Measurements from ENCODE around the gene PPIE. TPM values are rescaled to one million over a fixed set of nuclear protein-coding genes. Genes with fewer than 3 reads are reported as not detected.
A peak's percentile ranks its signal among the peaks of the same experiment; 100 is the strongest.

PPIE gene
- total and polyA plus RNA-seq, 2 of the 13 experiments (the other 11 are each of a cell fraction or from before 2014, with no cell fraction given) = 15.3 to 26.3 TPM

DNA sequence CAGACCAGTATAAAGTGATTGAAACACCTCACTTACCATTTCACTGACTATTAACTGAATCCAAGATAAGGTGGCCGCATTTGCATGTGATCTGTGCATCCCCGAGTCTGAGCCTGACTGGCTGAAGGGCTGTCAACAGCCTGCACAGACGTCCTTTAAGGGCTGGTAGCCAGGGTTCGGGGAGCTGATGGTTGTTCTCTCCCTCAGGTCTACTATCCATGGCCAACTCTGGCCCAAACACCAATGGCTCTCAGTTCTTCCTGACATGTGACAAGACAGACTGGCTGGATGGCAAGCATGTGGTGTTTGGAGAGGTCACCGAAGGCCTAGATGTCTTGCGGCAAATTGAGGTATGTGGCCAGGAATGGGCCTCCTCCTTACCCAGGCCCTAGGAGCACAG is 14.0 kb downstream of the PPIE start:
- intact Hi-C loops (cut with micrococcal nuclease; ENCODE audit: unreplicated experiment) = no loop called here
- BruUV-seq (replicated peaks) = no TSS peak
- in situ Hi-C loops (cut with HindIII; ENCODE audit: extremely low pct_ligation_motif_present, low pct_unique_long_range_greater_than_20kb) = no loop called here
- no peak overlapping the region for H3K27ac ChIP-seq (ENCODE audit: extremely low read length, insufficient read depth, low read length)
- CTCF ChIA-PET (ENCODE audit: low intra/inter-chr PET ratio, low total read pairs) = no interaction called here
- H4K20me1 ChIP-seq (ENCODE audit: insufficient read depth, low read length) = no peaks in the 10 kb centered on the region
- no peak for TF ChIP-seq XRCC5 (optimal IDR thresholded peaks at IDR 0.05; ENCODE audit: low read length)
- TF ChIP-seq, protein P1, sequence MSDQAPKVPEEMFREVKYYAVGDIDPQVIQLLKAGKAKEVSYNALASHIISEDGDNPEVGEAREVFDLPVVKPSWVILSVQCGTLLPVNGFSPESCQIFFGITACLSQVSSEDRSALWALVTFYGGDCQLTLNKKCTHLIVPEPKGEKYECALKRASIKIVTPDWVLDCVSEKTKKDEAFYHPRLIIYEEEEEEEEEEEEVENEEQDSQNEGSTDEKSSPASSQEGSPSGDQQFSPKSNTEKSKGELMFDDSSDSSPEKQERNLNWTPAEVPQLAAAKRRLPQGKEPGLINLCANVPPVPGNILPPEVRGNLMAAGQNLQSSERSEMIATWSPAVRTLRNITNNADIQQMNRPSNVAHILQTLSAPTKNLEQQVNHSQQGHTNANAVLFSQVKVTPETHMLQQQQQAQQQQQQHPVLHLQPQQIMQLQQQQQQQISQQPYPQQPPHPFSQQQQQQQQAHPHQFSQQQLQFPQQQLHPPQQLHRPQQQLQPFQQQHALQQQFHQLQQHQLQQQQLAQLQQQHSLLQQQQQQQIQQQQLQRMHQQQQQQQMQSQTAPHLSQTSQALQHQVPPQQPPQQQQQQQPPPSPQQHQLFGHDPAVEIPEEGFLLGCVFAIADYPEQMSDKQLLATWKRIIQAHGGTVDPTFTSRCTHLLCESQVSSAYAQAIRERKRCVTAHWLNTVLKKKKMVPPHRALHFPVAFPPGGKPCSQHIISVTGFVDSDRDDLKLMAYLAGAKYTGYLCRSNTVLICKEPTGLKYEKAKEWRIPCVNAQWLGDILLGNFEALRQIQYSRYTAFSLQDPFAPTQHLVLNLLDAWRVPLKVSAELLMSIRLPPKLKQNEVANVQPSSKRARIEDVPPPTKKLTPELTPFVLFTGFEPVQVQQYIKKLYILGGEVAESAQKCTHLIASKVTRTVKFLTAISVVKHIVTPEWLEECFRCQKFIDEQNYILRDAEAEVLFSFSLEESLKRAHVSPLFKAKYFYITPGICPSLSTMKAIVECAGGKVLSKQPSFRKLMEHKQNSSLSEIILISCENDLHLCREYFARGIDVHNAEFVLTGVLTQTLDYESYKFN (CRISPR knock-in tag; conservative IDR thresholded peaks at IDR 0.05) = no peak
- TF ChIP-seq, protein P2, sequence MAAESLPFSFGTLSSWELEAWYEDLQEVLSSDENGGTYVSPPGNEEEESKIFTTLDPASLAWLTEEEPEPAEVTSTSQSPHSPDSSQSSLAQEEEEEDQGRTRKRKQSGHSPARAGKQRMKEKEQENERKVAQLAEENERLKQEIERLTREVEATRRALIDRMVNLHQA (CRISPR knock-in tag; IDR thresholded peaks at IDR 0.05) = no peak
- TF ChIP-seq ZNF619 (CRISPR knock-in tag; IDR thresholded peaks at IDR 0.05) = no peak
- no peak for TF ChIP-seq ZNF367 (CRISPR knock-in tag; IDR thresholded peaks at IDR 0.05; ENCODE audit: borderline replicate concordance)
- TF ChIP-seq SMAD9 (CRISPR knock-in tag; IDR thresholded peaks at IDR 0.05) = no peak
- peak; percentile 46; the same call in 1 of the 2 replicates for TF ChIP-seq MNT (IDR thresholded peaks at IDR 0.05)
- 68% methylated on average over 6 of the region's 6 CpGs for WGBS (ENCODE audit: low lambda C conversion rate)
- ATAC-seq (no peak), DNase-seq (ENCODE audit: low spot score) (no peak), FAIRE-seq (no peak)
- H3K27me3 ChIP-seq (ENCODE audit: control insufficient read depth in 1 of 2, insufficient read depth in 2 of 2, low read length in 2 of 2) = no peaks in the 10 kb centered on the region
- H3K4me1 ChIP-seq (ENCODE audit: insufficient read depth, low read length) = no peaks in the 10 kb centered on the region
- H3K9ac ChIP-seq (ENCODE audit: insufficient read depth, low read depth, low read length) = no peak overlapping the region
- no peak overlapping the region for H3K4me2 ChIP-seq (ENCODE audit: low read depth, low read length)
- H3K4me3 ChIP-seq (replicated peaks in 1 of 3; ENCODE audit: insufficient read depth in 1 of 3, low read depth in 2 of 3, low read length in 3 of 3) = no peak overlapping the region
- H2AFZ ChIP-seq (ENCODE audit: low read length) = no peak overlapping the region
- H3K36me3 ChIP-seq (replicated peaks in 1 of 2; ENCODE audit: control insufficient read depth in 1 of 2, insufficient read depth in 2 of 2, low read length in 2 of 2) = peaks cover 5 to 53% of the 10 kb centered on the region in 2 experiments; a peak in 4 of 5 replicates
- H3K9me3 ChIP-seq (ENCODE audit: low read length) = no peaks in the 10 kb centered on the region
- H3K79me2 ChIP-seq (ENCODE audit: insufficient read depth, low read length) = no peaks in the 10 kb centered on the region
- POLR2A ChIA-PET = no interaction called here
